Measurements from ENCODE around the gene FBXO38.

Gene FBXO38

DNA sequence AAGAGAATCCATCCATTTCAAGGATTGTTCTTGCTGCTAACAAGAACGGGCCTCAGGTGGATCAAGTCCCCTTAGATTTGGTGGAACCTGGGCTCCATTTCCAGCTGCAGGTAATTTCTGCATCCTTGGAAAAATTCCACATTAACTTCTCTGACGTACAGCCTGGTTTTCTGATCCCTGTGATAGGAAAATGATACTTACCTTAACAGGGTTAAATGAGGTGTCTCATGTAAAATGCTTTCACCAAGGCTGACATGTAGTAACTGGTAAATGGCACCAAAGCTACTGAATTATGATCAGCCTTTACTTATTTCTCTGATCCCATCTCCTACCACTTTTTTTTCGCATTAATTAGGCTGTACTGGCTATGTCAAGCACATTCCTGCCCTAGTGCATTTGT is 93.7 kb downstream of the FBXO38 start:
- no peak for DNase-seq

DNA sequence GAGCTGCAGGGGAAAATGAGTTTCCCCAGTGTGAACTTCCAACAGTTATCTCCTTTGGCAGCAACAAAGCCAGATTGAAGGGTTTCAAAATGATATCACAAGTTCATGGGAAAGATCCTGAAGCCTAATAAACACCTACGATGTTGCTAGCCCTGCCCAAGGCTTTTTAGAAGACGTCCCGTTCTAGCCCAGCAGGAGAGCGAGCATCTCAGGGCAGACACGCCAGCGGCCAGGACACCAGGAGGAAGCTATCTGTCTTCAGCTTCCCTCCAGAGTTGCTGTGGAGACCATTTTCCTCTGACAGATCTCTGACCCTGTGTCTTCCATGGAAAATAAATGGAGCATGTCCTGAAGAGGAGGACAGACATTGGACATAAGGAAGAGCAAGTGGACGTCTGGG is 98.4 kb downstream of the FBXO38 start:
- no peak for DNase-seq

DNA sequence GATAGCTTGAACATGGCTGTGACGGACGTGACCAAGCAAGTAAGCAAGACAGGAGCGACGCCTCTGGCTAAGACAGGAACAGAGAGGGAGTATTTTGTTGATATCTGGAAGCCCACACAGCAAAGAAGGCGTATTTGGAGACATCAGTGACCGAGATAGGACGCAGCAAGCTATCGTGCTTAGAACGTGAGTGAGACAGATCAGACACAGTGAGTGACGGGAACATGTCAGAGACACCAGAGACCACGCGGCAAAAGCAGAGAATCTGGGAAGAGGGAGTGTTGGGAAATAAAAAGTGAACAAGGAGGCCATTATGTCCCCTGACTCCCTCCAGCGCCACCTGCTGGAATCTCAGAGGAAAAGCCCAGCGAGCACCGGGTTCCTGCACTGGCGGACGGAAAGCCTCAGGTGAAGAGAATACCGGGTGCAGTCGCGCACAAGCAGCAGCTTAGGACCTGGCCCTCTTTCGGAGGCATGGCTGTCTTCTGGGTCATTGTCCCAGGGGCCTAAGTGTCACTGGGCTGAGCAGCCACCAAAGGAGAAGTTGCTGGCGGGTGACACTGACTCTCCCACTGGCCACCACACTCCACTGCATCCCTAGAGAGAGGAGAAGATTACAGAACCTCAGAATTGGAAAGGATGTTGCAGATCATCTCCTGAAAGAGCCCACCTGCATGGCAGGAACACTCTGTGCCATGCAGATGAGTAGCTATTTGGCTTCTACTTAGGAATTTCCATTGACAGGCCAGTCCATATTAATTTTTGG is 99.1 kb downstream of the FBXO38 start:
- no peak for DNase-seq

DNA sequence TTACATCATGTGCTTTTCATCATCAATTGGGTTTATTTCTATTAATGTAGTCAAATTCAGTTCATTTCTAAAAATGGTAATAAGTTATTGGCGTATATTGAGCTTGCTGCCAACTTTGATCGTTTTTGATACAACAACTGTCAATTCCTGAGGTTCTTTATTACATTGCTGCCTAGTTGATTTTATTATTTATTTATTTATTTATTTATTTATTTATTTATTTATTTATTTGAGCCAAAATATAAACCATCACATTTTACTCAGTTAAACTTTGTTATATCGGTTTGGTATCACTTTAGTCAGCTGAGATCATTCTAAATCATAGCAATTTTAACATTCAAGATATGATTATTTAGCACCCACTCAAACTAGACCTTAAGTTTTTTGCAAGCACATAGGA is 100.0 kb downstream of the FBXO38 start:
- no peak for DNase-seq

DNA sequence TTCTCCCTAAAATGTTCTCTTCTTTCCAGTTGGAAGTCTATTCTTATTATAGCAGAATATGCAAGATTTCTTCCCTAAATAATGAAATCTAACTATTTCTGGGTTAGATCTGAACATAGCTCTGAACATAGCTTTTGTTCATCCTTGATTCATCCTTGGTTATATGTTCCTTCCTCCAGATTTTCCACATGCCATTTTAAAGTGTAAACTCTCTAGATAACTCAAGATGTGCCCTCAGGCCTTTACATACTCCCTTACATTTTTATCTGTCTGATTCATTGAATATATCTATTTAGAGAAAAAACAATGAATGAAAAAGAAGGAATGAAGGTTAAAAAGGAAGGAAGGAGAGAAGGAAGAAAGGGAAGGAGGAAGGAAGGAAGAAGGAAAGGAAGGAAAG is 100.9 kb downstream of the FBXO38 start:
- DNase-seq: no peak

DNA sequence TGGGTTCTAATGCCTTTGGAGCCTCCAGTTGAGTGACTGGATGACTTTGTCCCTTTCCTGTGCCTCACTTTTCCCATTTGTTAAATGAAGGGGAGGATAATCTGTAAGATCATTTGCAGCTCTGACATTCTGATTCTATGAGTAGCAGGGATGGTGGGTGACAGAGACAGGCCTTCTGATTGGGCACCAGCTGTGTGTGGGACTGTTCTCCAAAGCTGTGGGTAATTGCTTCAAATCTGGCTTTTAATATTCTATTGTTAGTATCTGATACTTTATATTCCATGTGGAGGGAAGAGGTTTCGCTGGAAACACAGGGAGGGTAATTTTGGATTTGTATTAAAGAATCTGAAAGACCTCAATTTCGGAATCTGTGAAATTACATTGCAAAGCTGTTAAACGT is 102.7 kb downstream of the FBXO38 start:
- DNase-seq: no peak

DNA sequence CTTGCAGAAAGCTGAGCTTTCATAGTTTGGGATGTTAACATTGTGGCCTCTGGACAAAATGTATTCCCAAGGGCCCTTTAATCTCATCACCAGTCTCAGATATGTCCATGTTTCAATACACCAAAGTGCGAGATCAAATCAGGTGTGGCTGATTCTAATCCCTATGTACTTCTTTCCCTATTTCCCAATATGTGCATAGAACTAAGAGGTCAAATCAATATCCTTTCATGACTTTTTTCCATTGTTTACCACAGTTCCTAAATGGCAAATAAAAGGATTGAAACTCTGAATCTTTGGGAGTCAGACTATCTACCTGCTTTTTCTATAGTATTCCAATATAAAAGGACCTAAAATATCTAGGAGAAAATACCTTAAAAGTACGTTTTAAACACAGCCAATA is 105.0 kb downstream of the FBXO38 start:
- no peak for DNase-seq

DNA sequence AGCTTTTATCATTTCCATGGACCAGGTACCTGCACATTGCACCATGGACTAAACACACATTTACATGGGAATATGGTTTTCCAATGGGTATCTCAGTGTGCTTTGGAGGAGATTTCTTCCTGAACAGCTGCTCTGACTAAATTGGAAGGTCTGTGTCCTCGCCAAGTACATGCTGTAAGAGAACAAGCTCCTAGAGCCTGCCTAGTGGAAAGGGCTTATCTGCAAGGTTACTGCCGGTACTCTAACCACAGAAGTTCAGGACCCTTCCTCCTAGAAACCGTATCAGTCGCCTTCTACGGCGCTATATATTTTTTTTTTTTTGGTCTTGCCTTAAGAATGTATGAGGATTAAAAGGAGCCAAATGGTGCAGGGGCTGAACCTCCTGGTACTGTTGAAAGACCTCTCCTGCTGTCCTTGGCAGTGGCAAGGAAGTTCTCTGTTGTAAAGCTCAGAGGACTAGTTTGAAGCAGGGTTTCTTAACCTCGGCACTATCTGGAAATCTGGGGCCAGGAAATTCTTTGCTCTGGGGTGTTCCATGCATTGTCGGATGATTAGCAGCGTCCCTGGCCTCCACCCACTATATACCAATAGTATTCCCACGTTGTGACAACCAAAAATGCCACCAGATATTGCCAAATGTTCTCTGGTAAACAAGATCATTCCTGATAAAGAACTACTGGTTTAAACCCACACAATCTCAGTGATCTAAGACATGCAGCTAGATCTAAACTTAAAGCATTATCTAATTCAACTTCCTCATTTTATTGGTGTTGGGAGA is 107.4 kb downstream of the FBXO38 start:
- no peak for DNase-seq

DNA sequence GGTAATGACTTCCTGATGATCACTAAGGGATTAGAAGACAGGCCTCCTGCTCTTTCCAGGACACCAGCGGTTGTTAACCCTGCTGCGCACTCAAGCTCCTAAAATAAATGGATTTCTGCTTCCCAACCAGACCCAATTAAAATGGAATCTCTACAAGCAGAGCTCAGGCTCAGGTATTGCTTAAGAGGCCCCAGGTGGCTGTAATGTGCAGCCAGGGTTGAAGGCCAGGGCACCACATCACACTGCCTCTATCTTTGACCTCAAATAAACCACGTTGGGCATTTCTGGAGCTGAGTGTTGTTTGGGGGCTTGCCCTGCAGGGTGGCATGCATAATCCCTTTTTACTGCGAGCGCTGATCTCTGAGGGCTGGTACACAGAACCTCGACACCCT is 108.0 kb downstream of the FBXO38 start:
- no peak for DNase-seq

DNA sequence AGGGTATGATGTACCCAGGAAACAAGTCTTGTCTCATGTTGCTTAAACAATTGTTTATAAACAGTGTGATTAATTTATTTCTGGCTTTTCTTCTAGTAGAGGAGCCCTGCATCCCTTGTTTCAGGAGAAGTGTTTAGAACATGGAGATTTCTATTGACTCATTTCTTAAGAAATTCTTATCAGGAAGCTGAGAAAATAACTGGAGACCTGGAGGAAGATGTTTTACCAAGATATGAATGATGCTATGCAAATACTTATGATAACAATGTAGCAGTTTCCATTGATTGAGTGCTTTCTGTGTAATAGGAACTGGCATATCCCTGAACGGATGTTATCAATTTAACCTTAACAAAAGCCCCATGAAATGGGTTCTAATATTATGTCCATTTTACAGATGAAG is 108.6 kb downstream of the FBXO38 start:
- DNase-seq: no peak
